ENCODE measurements around the gene MUC12.
"Not testable (repeated sequence)": the region's sequence is repeated elsewhere in the genome, so short reads cannot be mapped to it uniquely, and the experiment has no call there.

DNA sequence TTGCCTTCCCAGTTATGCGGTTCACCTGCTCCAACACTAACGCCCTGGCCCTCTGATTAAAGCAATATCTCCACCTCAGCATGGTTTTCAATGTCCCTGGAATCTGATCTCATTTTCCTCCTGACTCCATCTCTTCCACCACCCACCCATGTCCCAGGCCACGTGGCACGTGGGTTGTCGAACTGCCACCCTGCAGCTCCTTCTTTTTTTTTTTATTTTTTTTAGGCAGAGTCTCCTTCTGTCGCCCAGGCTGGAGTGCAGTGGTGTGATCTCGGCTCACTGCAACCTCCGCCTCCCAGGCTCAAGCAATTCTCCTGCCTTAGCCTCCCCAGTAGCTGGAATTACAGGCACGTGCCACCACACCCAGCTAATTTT is 94.8 kb downstream of the MUC12 start:
- not testable (repeated sequence) for TF ChIP-seq SRF (IDR thresholded peaks at IDR 0.05; ENCODE audit: low read depth, low read length); CTCF (IDR thresholded peaks at IDR 0.05; ENCODE audit: control extremely low read depth in 1 of 3, insufficient read depth in 1 of 3, low read depth in 1 of 3, low read length in 3 of 3); EP300 (IDR thresholded peaks at IDR 0.05; ENCODE audit: borderline replicate concordance in 1 of 2, low read depth in 2 of 2, low read length in 2 of 2); TAF1 (IDR thresholded peaks at IDR 0.05; ENCODE audit: low read depth, low read length); ZNF274 (IDR thresholded peaks at IDR 0.05; ENCODE audit: borderline replicate concordance, extremely low read depth, low read length); EZH2 (IDR thresholded peaks at IDR 0.05; ENCODE audit: low read depth, low read length, severe bottlenecking)
- TF ChIP-seq, protein P1, sequence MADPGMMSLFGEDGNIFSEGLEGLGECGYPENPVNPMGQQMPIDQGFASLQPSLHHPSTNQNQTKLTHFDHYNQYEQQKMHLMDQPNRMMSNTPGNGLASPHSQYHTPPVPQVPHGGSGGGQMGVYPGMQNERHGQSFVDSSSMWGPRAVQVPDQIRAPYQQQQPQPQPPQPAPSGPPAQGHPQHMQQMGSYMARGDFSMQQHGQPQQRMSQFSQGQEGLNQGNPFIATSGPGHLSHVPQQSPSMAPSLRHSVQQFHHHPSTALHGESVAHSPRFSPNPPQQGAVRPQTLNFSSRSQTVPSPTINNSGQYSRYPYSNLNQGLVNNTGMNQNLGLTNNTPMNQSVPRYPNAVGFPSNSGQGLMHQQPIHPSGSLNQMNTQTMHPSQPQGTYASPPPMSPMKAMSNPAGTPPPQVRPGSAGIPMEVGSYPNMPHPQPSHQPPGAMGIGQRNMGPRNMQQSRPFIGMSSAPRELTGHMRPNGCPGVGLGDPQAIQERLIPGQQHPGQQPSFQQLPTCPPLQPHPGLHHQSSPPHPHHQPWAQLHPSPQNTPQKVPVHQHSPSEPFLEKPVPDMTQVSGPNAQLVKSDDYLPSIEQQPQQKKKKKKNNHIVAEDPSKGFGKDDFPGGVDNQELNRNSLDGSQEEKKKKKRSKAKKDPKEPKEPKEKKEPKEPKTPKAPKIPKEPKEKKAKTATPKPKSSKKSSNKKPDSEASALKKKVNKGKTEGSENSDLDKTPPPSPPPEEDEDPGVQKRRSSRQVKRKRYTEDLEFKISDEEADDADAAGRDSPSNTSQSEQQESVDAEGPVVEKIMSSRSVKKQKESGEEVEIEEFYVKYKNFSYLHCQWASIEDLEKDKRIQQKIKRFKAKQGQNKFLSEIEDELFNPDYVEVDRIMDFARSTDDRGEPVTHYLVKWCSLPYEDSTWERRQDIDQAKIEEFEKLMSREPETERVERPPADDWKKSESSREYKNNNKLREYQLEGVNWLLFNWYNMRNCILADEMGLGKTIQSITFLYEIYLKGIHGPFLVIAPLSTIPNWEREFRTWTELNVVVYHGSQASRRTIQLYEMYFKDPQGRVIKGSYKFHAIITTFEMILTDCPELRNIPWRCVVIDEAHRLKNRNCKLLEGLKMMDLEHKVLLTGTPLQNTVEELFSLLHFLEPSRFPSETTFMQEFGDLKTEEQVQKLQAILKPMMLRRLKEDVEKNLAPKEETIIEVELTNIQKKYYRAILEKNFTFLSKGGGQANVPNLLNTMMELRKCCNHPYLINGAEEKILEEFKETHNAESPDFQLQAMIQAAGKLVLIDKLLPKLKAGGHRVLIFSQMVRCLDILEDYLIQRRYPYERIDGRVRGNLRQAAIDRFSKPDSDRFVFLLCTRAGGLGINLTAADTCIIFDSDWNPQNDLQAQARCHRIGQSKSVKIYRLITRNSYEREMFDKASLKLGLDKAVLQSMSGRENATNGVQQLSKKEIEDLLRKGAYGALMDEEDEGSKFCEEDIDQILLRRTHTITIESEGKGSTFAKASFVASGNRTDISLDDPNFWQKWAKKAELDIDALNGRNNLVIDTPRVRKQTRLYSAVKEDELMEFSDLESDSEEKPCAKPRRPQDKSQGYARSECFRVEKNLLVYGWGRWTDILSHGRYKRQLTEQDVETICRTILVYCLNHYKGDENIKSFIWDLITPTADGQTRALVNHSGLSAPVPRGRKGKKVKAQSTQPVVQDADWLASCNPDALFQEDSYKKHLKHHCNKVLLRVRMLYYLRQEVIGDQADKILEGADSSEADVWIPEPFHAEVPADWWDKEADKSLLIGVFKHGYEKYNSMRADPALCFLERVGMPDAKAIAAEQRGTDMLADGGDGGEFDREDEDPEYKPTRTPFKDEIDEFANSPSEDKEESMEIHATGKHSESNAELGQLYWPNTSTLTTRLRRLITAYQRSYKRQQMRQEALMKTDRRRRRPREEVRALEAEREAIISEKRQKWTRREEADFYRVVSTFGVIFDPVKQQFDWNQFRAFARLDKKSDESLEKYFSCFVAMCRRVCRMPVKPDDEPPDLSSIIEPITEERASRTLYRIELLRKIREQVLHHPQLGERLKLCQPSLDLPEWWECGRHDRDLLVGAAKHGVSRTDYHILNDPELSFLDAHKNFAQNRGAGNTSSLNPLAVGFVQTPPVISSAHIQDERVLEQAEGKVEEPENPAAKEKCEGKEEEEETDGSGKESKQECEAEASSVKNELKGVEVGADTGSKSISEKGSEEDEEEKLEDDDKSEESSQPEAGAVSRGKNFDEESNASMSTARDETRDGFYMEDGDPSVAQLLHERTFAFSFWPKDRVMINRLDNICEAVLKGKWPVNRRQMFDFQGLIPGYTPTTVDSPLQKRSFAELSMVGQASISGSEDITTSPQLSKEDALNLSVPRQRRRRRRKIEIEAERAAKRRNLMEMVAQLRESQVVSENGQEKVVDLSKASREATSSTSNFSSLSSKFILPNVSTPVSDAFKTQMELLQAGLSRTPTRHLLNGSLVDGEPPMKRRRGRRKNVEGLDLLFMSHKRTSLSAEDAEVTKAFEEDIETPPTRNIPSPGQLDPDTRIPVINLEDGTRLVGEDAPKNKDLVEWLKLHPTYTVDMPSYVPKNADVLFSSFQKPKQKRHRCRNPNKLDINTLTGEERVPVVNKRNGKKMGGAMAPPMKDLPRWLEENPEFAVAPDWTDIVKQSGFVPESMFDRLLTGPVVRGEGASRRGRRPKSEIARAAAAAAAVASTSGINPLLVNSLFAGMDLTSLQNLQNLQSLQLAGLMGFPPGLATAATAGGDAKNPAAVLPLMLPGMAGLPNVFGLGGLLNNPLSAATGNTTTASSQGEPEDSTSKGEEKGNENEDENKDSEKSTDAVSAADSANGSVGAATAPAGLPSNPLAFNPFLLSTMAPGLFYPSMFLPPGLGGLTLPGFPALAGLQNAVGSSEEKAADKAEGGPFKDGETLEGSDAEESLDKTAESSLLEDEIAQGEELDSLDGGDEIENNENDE (IDR thresholded peaks at IDR 0.05; ENCODE audit: insufficient replicate concordance, low read length), result not testable (repeated sequence)
